Measurements from ENCODE around the gene EFNA1. TPM values are rescaled to one million over a fixed set of nuclear protein-coding genes. Genes with fewer than 3 reads are reported as not detected.

EFNA1 gene
- total and polyA plus RNA-seq, 2 of the 13 experiments (the other 11 are each of a cell fraction or from before 2014, with no cell fraction given): 81.8 to 874 TPM

- TF ChIP-seq, protein P1, sequence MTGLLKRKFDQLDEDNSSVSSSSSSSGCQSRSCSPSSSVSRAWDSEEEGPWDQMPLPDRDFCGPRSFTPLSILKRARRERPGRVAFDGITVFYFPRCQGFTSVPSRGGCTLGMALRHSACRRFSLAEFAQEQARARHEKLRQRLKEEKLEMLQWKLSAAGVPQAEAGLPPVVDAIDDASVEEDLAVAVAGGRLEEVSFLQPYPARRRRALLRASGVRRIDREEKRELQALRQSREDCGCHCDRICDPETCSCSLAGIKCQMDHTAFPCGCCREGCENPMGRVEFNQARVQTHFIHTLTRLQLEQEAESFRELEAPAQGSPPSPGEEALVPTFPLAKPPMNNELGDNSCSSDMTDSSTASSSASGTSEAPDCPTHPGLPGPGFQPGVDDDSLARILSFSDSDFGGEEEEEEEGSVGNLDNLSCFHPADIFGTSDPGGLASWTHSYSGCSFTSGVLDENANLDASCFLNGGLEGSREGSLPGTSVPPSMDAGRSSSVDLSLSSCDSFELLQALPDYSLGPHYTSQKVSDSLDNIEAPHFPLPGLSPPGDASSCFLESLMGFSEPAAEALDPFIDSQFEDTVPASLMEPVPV (CRISPR knock-in tag; IDR thresholded peaks at IDR 0.05): no peak; the same call in 1 of the 2 replicates
- TF ChIP-seq, protein P2, sequence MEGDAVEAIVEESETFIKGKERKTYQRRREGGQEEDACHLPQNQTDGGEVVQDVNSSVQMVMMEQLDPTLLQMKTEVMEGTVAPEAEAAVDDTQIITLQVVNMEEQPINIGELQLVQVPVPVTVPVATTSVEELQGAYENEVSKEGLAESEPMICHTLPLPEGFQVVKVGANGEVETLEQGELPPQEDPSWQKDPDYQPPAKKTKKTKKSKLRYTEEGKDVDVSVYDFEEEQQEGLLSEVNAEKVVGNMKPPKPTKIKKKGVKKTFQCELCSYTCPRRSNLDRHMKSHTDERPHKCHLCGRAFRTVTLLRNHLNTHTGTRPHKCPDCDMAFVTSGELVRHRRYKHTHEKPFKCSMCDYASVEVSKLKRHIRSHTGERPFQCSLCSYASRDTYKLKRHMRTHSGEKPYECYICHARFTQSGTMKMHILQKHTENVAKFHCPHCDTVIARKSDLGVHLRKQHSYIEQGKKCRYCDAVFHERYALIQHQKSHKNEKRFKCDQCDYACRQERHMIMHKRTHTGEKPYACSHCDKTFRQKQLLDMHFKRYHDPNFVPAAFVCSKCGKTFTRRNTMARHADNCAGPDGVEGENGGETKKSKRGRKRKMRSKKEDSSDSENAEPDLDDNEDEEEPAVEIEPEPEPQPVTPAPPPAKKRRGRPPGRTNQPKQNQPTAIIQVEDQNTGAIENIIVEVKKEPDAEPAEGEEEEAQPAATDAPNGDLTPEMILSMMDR (CRISPR knock-in tag; IDR thresholded peaks at IDR 0.05): peak; percentile 98
- 0 out of 2 replicates have a peak, but pooled peaks have one; percentile 34 for TF ChIP-seq TEAD2 (CRISPR knock-in tag; IDR thresholded peaks at IDR 0.05)
- TF ChIP-seq RBM22 (optimal IDR thresholded peaks at IDR 0.05; ENCODE audit: low read length): no peak
- TF ChIP-seq FOXO1 (CRISPR knock-in tag; IDR thresholded peaks at IDR 0.05): peak; percentile 12; the same call in 1 of the 2 replicates
- TF ChIP-seq ZNF878 (CRISPR knock-in tag; IDR thresholded peaks at IDR 0.05): no peak
- TF ChIP-seq, protein P3, sequence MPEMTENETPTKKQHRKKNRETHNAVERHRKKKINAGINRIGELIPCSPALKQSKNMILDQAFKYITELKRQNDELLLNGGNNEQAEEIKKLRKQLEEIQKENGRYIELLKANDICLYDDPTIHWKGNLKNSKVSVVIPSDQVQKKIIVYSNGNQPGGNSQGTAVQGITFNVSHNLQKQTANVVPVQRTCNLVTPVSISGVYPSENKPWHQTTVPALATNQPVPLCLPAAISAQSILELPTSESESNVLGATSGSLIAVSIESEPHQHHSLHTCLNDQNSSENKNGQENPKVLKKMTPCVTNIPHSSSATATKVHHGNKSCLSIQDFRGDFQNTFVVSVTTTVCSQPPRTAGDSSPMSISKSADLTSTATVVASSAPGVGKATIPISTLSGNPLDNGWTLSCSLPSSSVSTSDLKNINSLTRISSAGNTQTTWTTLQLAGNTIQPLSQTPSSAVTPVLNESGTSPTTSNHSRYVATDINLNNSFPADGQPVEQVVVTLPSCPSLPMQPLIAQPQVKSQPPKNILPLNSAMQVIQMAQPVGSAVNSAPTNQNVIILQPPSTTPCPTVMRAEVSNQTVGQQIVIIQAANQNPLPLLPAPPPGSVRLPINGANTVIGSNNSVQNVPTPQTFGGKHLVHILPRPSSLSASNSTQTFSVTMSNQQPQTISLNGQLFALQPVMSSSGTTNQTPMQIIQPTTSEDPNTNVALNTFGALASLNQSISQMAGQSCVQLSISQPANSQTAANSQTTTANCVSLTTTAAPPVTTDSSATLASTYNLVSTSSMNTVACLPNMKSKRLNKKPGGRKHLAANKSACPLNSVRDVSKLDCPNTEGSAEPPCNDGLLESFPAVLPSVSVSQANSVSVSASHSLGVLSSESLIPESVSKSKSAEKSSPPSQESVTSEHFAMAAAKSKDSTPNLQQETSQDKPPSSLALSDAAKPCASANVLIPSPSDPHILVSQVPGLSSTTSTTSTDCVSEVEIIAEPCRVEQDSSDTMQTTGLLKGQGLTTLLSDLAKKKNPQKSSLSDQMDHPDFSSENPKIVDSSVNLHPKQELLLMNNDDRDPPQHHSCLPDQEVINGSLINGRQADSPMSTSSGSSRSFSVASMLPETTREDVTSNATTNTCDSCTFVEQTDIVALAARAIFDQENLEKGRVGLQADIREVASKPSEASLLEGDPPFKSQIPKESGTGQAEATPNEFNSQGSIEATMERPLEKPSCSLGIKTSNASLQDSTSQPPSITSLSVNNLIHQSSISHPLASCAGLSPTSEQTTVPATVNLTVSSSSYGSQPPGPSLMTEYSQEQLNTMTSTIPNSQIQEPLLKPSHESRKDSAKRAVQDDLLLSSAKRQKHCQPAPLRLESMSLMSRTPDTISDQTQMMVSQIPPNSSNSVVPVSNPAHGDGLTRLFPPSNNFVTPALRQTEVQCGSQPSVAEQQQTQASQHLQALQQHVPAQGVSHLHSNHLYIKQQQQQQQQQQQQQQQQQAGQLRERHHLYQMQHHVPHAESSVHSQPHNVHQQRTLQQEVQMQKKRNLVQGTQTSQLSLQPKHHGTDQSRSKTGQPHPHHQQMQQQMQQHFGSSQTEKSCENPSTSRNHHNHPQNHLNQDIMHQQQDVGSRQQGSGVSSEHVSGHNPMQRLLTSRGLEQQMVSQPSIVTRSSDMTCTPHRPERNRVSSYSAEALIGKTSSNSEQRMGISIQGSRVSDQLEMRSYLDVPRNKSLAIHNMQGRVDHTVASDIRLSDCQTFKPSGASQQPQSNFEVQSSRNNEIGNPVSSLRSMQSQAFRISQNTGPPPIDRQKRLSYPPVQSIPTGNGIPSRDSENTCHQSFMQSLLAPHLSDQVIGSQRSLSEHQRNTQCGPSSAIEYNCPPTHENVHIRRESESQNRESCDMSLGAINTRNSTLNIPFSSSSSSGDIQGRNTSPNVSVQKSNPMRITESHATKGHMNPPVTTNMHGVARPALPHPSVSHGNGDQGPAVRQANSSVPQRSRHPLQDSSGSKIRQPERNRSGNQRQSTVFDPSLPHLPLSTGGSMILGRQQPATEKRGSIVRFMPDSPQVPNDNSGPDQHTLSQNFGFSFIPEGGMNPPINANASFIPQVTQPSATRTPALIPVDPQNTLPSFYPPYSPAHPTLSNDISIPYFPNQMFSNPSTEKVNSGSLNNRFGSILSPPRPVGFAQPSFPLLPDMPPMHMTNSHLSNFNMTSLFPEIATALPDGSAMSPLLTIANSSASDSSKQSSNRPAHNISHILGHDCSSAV (CRISPR knock-in tag; IDR thresholded peaks at IDR 0.05; ENCODE audit: borderline replicate concordance): no peak
- no peak for TF ChIP-seq GTF2F1 (IDR thresholded peaks at IDR 0.05; ENCODE audit: low read length)
- TF ChIP-seq ZNF670 (CRISPR knock-in tag; IDR thresholded peaks at IDR 0.05; ENCODE audit: borderline replicate concordance): no peak
- TF ChIP-seq ZHX1 (CRISPR knock-in tag; IDR thresholded peaks at IDR 0.05; ENCODE audit: low read depth): no peak; the same call in 1 of the 2 replicates
- TF ChIP-seq ZNF790 (CRISPR knock-in tag; IDR thresholded peaks at IDR 0.05; ENCODE audit: borderline replicate concordance): 0 out of 2 replicates have a peak, but pooled peaks have one; percentile 55
- peak; percentile 81 for TF ChIP-seq TAF1 (CRISPR knock-in tag; IDR thresholded peaks at IDR 0.05)
- peak; percentile 93 for TF ChIP-seq GABPB1 (CRISPR knock-in tag; IDR thresholded peaks at IDR 0.05)
Measured at GRCh38 chr1:155172732-155173477, 45.2 kb downstream of the EFNA1 start, which contains the start of gene KRTCAP2 (continued).

Data from HepG2 (cell line).